MM.1S (cell line): ENCODE data around the gene APOBEC3B.
"Not testable (repeated sequence)": the region's sequence is repeated elsewhere in the genome, so short reads cannot be mapped to it uniquely, and the experiment has no call there.

Source experiments
- DNase-seq: peaks from one replicate; pipeline ENCODE4 v3.0.0-alpha.2; 2015
- H2AFZ ChIP-seq: fragments of 300-600 bp; sonication (generic); 2 replicates; pipeline ENCODE4 v1.6.0; 2016; ENCODE audit warnings: antibody characterized with exemption, low read length
- H3F3A ChIP-seq: fragments of 300-600 bp; sonication (generic); 2 replicates; pipeline ENCODE4 v1.6.1; 2016; ENCODE audit warnings: mild to moderate bottlenecking, antibody characterized with exemption, low read length, moderate library complexity, mixed read lengths; ENCODE audit not compliant: insufficient read depth
- H3K27ac ChIP-seq: fragments of 300-600 bp; sonication (generic); 2 replicates; pipeline ENCODE4 v1.5.1; 2016; ENCODE audit warnings: mild to moderate bottlenecking, low read length
- H3K27me3 ChIP-seq: fragments of 300-600 bp; sonication (generic); replicated peaks from 2 replicates; pipeline ENCODE4 v1.6.0; 2016; ENCODE audit warnings: low read length; ENCODE audit not compliant: insufficient read depth
- H3K36me3 ChIP-seq: fragments of 300-600 bp; sonication (generic); replicated peaks from 2 replicates; pipeline ENCODE4 v1.6.1; 2016; ENCODE audit warnings: mild to moderate bottlenecking, low read length, mixed read lengths; ENCODE audit not compliant: insufficient read depth
- H3K4me1 ChIP-seq: fragments of 300-600 bp; sonication (generic); 2 replicates; pipeline ENCODE4 v1.6.1; 2016; ENCODE audit warnings: low read length, mixed read lengths
- H3K4me2 ChIP-seq: fragments of 300-600 bp; sonication (generic); 2 replicates; pipeline ENCODE4 v1.6.0; 2016; ENCODE audit warnings: low read depth, low read length
- H3K4me3 ChIP-seq: fragments of 300-600 bp; sonication (generic); 2 replicates; pipeline ENCODE4 v1.5.1; 2016; ENCODE audit warnings: low read length, mixed read lengths
- H3K79me2 ChIP-seq: fragments of 300-600 bp; sonication (generic); 2 replicates; pipeline ENCODE4 v1.6.1; 2016; ENCODE audit warnings: mixed run types, low read length, mixed read lengths
- H3K9ac ChIP-seq: fragments of 300-600 bp; sonication (generic); 2 replicates; pipeline ENCODE4 v1.6.1; 2016; ENCODE audit warnings: low read length, mixed read lengths
- H3K9me2 ChIP-seq: fragments of 300-600 bp; sonication (generic); replicated peaks from 2 replicates; pipeline ENCODE4 v1.6.1; 2016; ENCODE audit warnings: mild to moderate bottlenecking, low read length, mixed read lengths; ENCODE audit not compliant: insufficient read depth
- H3K9me3 ChIP-seq: fragments of 300-600 bp; sonication (generic); replicated peaks from 2 replicates; pipeline ENCODE4 v1.6.1; 2016; ENCODE audit warnings: mild to moderate bottlenecking, low read length, mixed read lengths; ENCODE audit not compliant: insufficient read depth
- H4K20me1 ChIP-seq: fragments of 300-600 bp; sonication (generic); 2 replicates; pipeline ENCODE4 v1.6.1; 2016; ENCODE audit warnings: mild to moderate bottlenecking, low read length, moderate library complexity, mixed read lengths; ENCODE audit not compliant: insufficient read depth
- EZH2 ChIP-seq: fragments of 300-600 bp; sonication (generic); optimal IDR thresholded peaks from 2 replicates; pipeline ENCODE3; 2017; ENCODE audit warnings: low read depth, mild to moderate bottlenecking, antibody characterized with exemption, low read length, mixed read lengths
- EZH2phosphoT487 ChIP-seq: fragments of 300-600 bp; sonication (generic); IDR thresholded peaks from 2 replicates; pipeline ENCODE4 v1.6.1; 2018; ENCODE audit warnings: antibody characterized with exemption, low read length
- TF ChIP-seq, protein P1 (sequence below): fragments of 300-600 bp; sonication (generic); IDR thresholded peaks from 2 replicates; pipeline ENCODE4 v1.5.1; 2016; ENCODE audit warnings: antibody characterized with exemption, low read length, mixed read lengths

Gene APOBEC3B

DNA sequence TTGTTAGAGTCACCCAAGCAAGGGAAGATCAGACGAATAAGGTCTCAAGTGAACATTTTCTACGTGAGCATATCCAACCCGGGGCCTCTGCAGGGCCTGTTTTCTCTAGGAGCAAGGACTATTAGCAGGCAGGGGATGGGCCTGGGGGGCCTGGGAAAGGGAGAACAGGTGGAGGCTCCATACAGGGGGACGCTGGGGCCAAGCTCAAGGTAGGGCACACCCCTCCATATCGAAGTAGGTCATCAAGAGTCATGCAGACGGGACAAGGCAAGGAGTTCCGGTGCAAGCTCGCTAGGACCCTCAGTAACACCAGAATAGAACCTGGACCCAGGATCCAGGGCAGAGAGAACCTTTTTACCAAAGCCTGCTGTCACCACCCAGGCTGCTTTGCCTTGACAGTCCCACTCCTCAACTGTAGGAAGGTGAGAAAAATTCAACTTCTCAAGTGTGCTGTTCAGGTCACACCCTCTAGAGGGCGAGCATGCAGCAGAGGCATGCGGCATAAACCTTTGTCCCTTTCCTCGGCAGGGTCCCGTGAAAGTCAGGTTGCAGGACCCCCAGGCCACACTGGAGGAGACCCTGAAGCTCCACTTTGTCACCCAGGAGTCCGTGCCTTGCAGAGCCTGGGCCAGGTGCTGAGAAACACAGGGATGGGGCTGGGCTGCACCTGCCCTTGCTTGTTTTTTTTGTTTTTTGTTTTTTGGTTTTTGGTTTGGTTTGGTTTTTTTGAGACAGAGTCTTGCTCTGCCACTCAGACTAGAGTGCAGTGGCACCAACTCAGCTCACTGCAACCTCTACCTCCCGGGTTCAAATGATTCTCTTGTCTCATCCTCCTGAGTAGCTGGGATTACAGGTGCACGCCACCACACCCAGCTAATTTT lies 8.6 kb upstream of the APOBEC3B start:
- Histone ChIP-seq H2AFZ (peak overlapping the region; percentile 60), H3K4me3 (no peak overlapping the region), H3K36me3 (no peaks in the 10 kb centered on the region), H3K9me2 (no peaks in the 10 kb centered on the region), H3K4me1 (peaks cover under 1% of the 10 kb centered on the region), H3K27ac (no peak overlapping the region), H3K27me3 (no peaks in the 10 kb centered on the region), H4K20me1 (no peaks in the 10 kb centered on the region), H3K79me2 (no peaks in the 10 kb centered on the region), H3K9ac (no peak overlapping the region; the same call in 1 of the 2 replicates), H3F3A (no peaks in the 10 kb centered on the region), H3K9me3 (no peaks in the 10 kb centered on the region), H3K4me2 (peak overlapping the region; percentile 38; the same call in 1 of the 2 replicates)
- TF ChIP-seq EZH2 = no peak
- TF ChIP-seq, protein P1, sequence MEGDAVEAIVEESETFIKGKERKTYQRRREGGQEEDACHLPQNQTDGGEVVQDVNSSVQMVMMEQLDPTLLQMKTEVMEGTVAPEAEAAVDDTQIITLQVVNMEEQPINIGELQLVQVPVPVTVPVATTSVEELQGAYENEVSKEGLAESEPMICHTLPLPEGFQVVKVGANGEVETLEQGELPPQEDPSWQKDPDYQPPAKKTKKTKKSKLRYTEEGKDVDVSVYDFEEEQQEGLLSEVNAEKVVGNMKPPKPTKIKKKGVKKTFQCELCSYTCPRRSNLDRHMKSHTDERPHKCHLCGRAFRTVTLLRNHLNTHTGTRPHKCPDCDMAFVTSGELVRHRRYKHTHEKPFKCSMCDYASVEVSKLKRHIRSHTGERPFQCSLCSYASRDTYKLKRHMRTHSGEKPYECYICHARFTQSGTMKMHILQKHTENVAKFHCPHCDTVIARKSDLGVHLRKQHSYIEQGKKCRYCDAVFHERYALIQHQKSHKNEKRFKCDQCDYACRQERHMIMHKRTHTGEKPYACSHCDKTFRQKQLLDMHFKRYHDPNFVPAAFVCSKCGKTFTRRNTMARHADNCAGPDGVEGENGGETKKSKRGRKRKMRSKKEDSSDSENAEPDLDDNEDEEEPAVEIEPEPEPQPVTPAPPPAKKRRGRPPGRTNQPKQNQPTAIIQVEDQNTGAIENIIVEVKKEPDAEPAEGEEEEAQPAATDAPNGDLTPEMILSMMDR = peak; percentile 90
- TF ChIP-seq EZH2phosphoT487 = no peak
- peak; percentile 74 for DNase-seq

DNA sequence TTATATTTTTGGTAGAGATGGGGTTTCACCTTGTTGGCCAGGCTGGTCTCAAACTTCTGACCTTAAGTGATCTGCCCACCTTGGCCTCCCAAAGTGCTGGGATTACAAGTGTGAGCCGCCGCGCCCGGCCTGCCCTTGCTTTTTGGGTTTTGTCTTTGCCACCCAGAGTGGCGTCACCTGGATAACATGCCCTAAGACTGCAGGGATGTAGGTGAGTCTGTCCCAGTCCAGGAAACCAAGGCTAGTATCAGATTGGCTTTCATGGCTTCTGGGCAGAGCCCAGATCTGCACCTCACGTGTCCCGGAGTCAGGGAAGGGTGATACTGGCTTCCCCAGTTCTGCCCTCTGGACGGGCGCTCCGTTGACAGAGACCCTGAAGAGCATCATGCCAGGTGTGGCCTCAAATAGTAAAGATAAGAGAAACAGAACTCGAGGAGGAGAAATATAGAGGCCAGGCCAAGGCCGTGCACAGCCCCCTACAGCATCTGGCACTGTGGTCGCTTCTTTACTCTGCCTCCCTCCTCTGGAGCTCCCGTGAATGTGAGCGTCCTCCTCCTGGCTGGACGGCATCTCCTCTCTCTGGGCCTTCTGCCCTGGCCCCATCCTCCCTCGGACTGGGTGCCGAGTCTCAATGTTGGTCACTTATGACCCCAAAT lies 7.8 kb upstream of the APOBEC3B start:
- no peak overlapping the region for H3K4me2 ChIP-seq
- no peak for TF ChIP-seq EZH2phosphoT487
- H3K27me3 ChIP-seq = no peaks in the 10 kb centered on the region
- no peak for DNase-seq
- H4K20me1 ChIP-seq = no peaks in the 10 kb centered on the region
- H3K9me2 ChIP-seq = no peaks in the 10 kb centered on the region
- no peaks in the 10 kb centered on the region for H3F3A ChIP-seq
- no peak overlapping the region for H3K27ac ChIP-seq
- H3K79me2 ChIP-seq = no peaks in the 10 kb centered on the region
- no peaks in the 10 kb centered on the region for H3K9me3 ChIP-seq
- no peak overlapping the region for H2AFZ ChIP-seq
- H3K4me3 ChIP-seq = no peak overlapping the region
- no peaks in the 10 kb centered on the region for H3K4me1 ChIP-seq
- no peak overlapping the region for H3K9ac ChIP-seq
- no peaks in the 10 kb centered on the region for H3K36me3 ChIP-seq

DNA sequence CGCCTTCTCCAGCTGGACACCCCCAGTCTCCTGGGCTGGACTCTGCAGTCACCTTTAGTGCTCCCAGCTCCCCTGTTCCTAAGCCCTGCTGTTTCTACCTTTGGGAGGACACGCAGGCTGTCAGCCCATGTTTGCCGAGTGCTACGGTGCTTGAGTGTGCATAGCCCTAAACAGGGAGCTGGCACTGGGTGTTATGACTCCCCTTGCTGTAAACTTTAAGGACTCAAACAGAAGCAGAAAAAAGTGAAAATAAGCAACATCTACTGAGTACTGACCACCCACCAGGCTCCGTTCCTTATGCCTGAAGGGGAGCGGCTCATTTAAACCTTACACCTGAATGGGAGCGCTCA lies 7.3 kb upstream of the APOBEC3B start:
- DNase-seq = no peak
- TF ChIP-seq EZH2phosphoT487 (no peak), EZH2 (no peak)
- TF ChIP-seq, protein P1 = no peak
- no peak overlapping the region for H3K4me3 ChIP-seq

DNA sequence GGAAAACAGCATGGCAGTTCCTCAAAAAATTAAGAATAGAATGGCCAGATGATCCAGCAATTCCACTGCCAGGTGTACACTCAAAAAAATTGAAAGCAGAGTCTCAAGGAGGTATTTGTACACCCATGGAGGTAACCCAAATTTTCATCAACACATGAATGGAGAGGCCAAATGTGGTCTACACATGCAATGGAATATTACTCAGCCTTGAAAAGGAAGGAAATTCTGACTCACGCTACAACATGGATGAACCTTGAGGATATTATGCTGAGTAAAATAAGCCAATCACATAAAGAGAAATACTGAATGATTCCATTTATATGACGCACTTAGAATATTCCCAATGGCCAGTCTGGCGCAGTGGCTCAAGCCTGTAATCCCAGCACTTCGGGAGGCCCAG lies 4.9 kb upstream of the APOBEC3B start:
- not testable (repeated sequence) for H3K36me3 ChIP-seq, H3K27ac ChIP-seq, H4K20me1 ChIP-seq, H3K27me3 ChIP-seq, H3K79me2 ChIP-seq, H3K4me2 ChIP-seq, H2AFZ ChIP-seq, H3K4me3 ChIP-seq, H3K9me2 ChIP-seq, H3K9me3 ChIP-seq, DNase-seq, H3F3A ChIP-seq, H3K9ac ChIP-seq, H3K4me1 ChIP-seq

More for the DNA sequence above, 7.3 kb upstream of the APOBEC3B start:
- Histone ChIP-seq H3K9me2 (no peaks in the 10 kb centered on the region), H3K36me3 (no peaks in the 10 kb centered on the region), H2AFZ (no peak overlapping the region), H3K9ac (no peak overlapping the region), H4K20me1 (no peaks in the 10 kb centered on the region), H3K9me3 (no peaks in the 10 kb centered on the region), H3K79me2 (no peaks in the 10 kb centered on the region), H3K4me1 (no peaks in the 10 kb centered on the region), H3K4me2 (no peak overlapping the region), H3K27ac (no peak overlapping the region), H3F3A (no peaks in the 10 kb centered on the region), H3K27me3 (no peaks in the 10 kb centered on the region)

DNA sequence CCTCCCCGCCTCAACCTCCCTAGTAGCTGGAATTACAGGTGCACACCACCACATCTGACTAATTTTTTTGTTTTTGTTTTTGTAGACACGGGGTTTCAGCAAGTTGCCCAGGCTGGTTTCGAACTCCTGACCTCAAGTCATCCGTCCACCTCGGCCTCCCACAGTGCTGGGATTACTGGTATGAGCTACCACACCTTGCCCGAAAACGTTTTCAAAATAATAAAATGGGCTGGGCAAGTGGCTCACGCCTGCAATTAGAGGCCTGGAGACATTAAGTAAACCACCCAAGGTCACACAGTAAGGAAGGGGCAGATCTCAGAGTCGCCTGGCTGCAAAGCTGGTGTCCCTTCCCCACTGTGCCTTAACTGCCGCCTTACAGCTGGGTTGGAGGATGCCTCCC lies 1.6 kb upstream of the APOBEC3B start:
- H3K79me2 ChIP-seq = peaks cover 16% of the 10 kb centered on the region
- not testable (repeated sequence) for H2AFZ ChIP-seq, DNase-seq, H3K9me2 ChIP-seq, H3K4me2 ChIP-seq, H3K4me3 ChIP-seq, H3K27ac ChIP-seq, H3K9me3 ChIP-seq, H3K27me3 ChIP-seq, H3K9ac ChIP-seq, H4K20me1 ChIP-seq, H3K36me3 ChIP-seq
- H3F3A ChIP-seq = peaks cover 25% of the 10 kb centered on the region
- peaks cover 32% of the 10 kb centered on the region for H3K4me1 ChIP-seq
